ENCODE measurements around the gene UGT3A2. TPM values are rescaled to one million over a fixed set of nuclear protein-coding genes. Genes with fewer than 3 reads are reported as not detected.

UGT3A2 gene
- total and polyA plus RNA-seq, 2 experiments from 2014 or later = 17.2 to 27.0 TPM

- TF ChIP-seq, protein P1, sequence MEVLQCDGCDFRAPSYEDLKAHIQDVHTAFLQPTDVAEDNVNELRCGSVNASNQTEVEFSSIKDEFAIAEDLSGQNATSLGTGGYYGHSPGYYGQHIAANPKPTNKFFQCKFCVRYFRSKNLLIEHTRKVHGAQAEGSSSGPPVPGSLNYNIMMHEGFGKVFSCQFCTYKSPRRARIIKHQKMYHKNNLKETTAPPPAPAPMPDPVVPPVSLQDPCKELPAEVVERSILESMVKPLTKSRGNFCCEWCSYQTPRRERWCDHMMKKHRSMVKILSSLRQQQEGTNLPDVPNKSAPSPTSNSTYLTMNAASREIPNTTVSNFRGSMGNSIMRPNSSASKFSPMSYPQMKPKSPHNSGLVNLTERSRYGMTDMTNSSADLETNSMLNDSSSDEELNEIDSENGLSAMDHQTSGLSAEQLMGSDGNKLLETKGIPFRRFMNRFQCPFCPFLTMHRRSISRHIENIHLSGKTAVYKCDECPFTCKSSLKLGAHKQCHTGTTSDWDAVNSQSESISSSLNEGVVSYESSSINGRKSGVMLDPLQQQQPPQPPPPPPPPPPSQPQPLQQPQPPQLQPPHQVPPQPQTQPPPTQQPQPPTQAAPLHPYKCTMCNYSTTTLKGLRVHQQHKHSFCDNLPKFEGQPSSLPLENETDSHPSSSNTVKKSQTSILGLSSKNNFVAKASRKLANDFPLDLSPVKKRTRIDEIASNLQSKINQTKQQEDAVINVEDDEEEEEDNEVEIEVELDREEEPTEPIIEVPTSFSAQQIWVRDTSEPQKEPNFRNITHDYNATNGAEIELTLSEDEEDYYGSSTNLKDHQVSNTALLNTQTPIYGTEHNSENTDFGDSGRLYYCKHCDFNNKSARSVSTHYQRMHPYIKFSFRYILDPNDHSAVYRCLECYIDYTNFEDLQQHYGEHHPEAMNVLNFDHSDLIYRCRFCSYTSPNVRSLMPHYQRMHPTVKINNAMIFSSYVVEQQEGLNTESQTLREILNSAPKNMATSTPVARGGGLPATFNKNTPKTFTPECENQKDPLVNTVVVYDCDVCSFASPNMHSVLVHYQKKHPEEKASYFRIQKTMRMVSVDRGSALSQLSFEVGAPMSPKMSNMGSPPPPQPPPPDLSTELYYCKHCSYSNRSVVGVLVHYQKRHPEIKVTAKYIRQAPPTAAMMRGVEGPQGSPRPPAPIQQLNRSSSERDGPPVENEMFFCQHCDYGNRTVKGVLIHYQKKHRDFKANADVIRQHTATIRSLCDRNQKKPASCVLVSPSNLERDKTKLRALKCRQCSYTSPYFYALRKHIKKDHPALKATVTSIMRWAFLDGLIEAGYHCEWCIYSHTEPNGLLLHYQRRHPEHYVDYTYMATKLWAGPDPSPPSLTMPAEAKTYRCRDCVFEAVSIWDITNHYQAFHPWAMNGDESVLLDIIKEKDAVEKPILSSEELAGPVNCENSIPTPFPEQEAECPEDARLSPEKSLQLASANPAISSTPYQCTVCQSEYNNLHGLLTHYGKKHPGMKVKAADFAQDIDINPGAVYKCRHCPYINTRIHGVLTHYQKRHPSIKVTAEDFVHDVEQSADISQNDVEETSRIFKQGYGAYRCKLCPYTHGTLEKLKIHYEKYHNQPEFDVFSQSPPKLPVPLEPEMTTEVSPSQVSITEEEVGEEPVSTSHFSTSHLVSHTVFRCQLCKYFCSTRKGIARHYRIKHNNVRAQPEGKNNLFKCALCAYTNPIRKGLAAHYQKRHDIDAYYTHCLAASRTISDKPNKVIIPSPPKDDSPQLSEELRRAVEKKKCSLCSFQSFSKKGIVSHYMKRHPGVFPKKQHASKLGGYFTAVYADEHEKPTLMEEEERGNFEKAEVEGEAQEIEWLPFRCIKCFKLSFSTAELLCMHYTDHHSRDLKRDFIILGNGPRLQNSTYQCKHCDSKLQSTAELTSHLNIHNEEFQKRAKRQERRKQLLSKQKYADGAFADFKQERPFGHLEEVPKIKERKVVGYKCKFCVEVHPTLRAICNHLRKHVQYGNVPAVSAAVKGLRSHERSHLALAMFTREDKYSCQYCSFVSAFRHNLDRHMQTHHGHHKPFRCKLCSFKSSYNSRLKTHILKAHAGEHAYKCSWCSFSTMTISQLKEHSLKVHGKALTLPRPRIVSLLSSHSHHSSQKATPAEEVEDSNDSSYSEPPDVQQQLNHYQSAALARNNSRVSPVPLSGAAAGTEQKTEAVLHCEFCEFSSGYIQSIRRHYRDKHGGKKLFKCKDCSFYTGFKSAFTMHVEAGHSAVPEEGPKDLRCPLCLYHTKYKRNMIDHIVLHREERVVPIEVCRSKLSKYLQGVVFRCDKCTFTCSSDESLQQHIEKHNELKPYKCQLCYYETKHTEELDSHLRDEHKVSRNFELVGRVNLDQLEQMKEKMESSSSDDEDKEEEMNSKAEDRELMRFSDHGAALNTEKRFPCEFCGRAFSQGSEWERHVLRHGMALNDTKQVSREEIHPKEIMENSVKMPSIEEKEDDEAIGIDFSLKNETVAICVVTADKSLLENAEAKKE (CRISPR knock-in tag; IDR thresholded peaks at IDR 0.05) = no peak
- no peak for TF ChIP-seq EZH2phosphoT487 (IDR thresholded peaks at IDR 0.05; ENCODE audit: unreplicated experiment)
Measured at GRCh38 chr5:36058776-36059175, 7.9 kb downstream of the UGT3A2 start (continued).

DNA sequence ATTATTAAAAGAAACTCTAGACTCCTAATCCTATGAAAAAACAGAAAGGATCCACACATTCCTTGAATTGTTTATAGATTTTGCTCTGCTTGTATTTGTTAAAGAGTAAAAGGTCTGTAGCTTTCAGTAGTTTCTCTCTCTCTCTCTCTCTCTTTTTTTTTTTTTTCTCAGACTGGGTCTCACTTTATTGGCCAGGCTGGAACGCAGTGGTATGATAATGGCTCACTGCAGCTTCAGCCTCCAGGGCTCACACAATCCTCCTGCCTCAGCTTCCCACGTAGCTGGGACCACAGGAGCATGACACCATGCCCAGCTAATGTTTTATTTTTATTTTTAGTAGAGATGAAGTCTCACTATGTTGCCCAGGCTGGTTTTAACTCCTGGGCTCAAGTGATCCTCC is 9.3 kb downstream of the UGT3A2 start:
- H3F3A ChIP-seq (replicated peaks; ENCODE audit: low read depth) = no peaks in the 10 kb centered on the region
- H3K4me2 ChIP-seq = no peak overlapping the region
- peaks cover 4% of the 10 kb centered on the region; the same call in 2 of the 3 replicates for H3K36me3 Mint-ChIP-seq (ENCODE audit: low read depth)
- no peak overlapping the region for H3K27ac ChIP-seq (ENCODE audit: low read depth)
- H3K27ac Mint-ChIP-seq = no peak overlapping the region
- no peaks in the 10 kb centered on the region for H3K9me2 ChIP-seq (ENCODE audit: insufficient read depth)
- no peaks in the 10 kb centered on the region for H3K36me3 ChIP-seq (ENCODE audit: insufficient read depth)
- H3K9me3 Mint-ChIP-seq = 0 out of 3 replicates have a peak, but pooled peaks cover under 1% of the 10 kb centered on the region
- no peak overlapping the region for H2AFZ ChIP-seq
- H3K27me3 ChIP-seq (ENCODE audit: insufficient read depth) = no peaks in the 10 kb centered on the region
- ATAC-seq = no peak
- H3K27me3 Mint-ChIP-seq (ENCODE audit: insufficient read depth, low read depth, poor library complexity) = no peaks in the 10 kb centered on the region
- no peaks in the 10 kb centered on the region for H3K79me2 ChIP-seq (replicated peaks; ENCODE audit: insufficient read depth)
- no peaks in the 10 kb centered on the region; the same call in 1 of the 2 replicates for H4K20me1 ChIP-seq (replicated peaks; ENCODE audit: insufficient read depth)
- DNase-seq (ENCODE audit: low spot score) = no peak
- H3K4me3 ChIP-seq = no peak overlapping the region
- no peaks in the 10 kb centered on the region for H3K4me1 ChIP-seq (ENCODE audit: insufficient read depth)
- H3K4me1 Mint-ChIP-seq = no peaks in the 10 kb centered on the region
- H3K4me3 Mint-ChIP-seq = no peak overlapping the region
- no peak for TF ChIP-seq NANOG (IDR thresholded peaks at IDR 0.05; ENCODE audit: borderline replicate concordance)
- TF ChIP-seq, protein P1 (CRISPR knock-in tag; IDR thresholded peaks at IDR 0.05) = no peak
- TF ChIP-seq EZH2phosphoT487 (IDR thresholded peaks at IDR 0.05; ENCODE audit: unreplicated experiment) = no peak
- TF ChIP-seq REST (IDR thresholded peaks at IDR 0.05; ENCODE audit: unreplicated experiment) = no peak
- no peak for TF ChIP-seq EZH2 (IDR thresholded peaks at IDR 0.05; ENCODE audit: low read depth, unreplicated experiment)
